HepG2 (cell line): ENCODE results near the gene TALDO1.

Experiments
- CCAR2 ChIP-seq: fragments of 200-400 bp; formaldehyde crosslinking; optimal IDR thresholded peaks from 2 replicates; pipeline ENCODE3; 2018; ENCODE audit warnings: low read depth, mild to moderate bottlenecking, low read length, moderate library complexity
- CTCF ChIP-seq: sonication (generic); formaldehyde crosslinking; IDR thresholded peaks from 2 replicates; pipeline ENCODE4 v1.5.0; 2020; ENCODE audit warnings: mild to moderate bottlenecking, missing genetic modification reagents, moderate library complexity
- FOSL1 ChIP-seq: sonication (generic); formaldehyde crosslinking; IDR thresholded peaks from 2 replicates; pipeline ENCODE4 v1.9.0; 2021; ENCODE audit warnings: missing genetic modification reagents, borderline replicate concordance
- KLF13 ChIP-seq: sonication (generic); formaldehyde crosslinking; IDR thresholded peaks from 2 replicates; pipeline ENCODE4 v1.4.0; 2020; ENCODE audit warnings: mild to moderate bottlenecking, missing genetic modification reagents
- KLF9 ChIP-seq: IDR thresholded peaks from 2 replicates; pipeline ENCODE4 v1.6.1; 2016; ENCODE audit warnings: low read depth
- PAWR ChIP-seq: sonication (generic); formaldehyde crosslinking; IDR thresholded peaks from 2 replicates; pipeline ENCODE4 v1.4.0; 2020; ENCODE audit warnings: missing genetic modification reagents, mild to moderate bottlenecking, borderline replicate concordance
- PBX3 ChIP-seq: sonication (generic); formaldehyde crosslinking; IDR thresholded peaks from 2 replicates; pipeline ENCODE4 v1.8.1; 2023; ENCODE audit warnings: missing genetic modification reagents, inconsistent platforms, borderline replicate concordance
- SALL1 ChIP-seq: sonication (generic); formaldehyde crosslinking; IDR thresholded peaks from 2 replicates; pipeline ENCODE4 v1.8.0; 2022; ENCODE audit warnings: mild to moderate bottlenecking, missing genetic modification reagents
- SETDB1 ChIP-seq: sonication (generic); formaldehyde crosslinking; IDR thresholded peaks from 2 replicates; pipeline ENCODE4 v1.5.1; 2020; ENCODE audit warnings: missing genetic modification reagents, mild to moderate bottlenecking, borderline replicate concordance
- SKI ChIP-seq: fragments of 450-650 bp; IDR thresholded peaks from one replicate; pipeline ENCODE4 v1.6.1; 2018; ENCODE audit warnings: mild to moderate bottlenecking; ENCODE audit not compliant: partially characterized antibody
- ZNF280D ChIP-seq: sonication (generic); formaldehyde crosslinking; IDR thresholded peaks from 2 replicates; pipeline ENCODE4 v1.5.1; 2020; ENCODE audit warnings: mild to moderate bottlenecking, missing genetic modification reagents
- ZNF329 ChIP-seq: sonication (generic); formaldehyde crosslinking; IDR thresholded peaks from 2 replicates; pipeline ENCODE4 v1.9.0; 2021; ENCODE audit warnings: low read depth, mild to moderate bottlenecking, missing genetic modification reagents
- ZNF775 ChIP-seq: sonication (generic); formaldehyde crosslinking; IDR thresholded peaks from 2 replicates; pipeline ENCODE4 v1.4.0; 2020; ENCODE audit warnings: missing genetic modification reagents, mild to moderate bottlenecking, moderate library complexity, borderline replicate concordance
- TF ChIP-seq, protein P1 (sequence below): sonication (generic); formaldehyde crosslinking; IDR thresholded peaks from 2 replicates; pipeline ENCODE4 v1.5.0; 2020; ENCODE audit warnings: missing genetic modification reagents, mild to moderate bottlenecking, borderline replicate concordance

DNA sequence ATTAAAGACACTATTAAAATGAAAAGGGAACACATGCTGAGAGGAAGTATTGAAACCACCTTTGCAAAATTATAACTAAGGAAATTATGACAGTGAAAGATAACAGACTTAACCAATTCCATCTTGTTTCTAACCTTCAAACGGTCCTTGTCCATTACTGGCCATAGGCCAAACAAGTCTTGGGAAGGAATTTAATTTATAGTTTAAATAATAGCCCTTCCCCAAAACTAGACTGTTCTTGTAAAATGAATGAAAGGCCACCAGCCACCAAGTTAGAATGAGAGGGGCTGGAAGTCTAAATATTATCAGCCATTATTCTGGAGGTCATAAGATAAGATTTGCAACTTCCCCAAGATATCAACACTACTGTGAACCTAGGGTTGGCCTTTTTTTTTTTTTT, 1.8 kb upstream of the TALDO1 start:
- TF ChIP-seq SKI (no peak), FOSL1 (CRISPR knock-in tag) (no peak), ZNF329 (CRISPR knock-in tag) (no peak), KLF13 (CRISPR knock-in tag) (no peak), KLF9 (CRISPR knock-in tag) (no peak), PBX3 (CRISPR knock-in tag) (no peak), CTCF (CRISPR knock-in tag) (no peak), PAWR (CRISPR knock-in tag) (no peak), SETDB1 (CRISPR knock-in tag) (no peak), SALL1 (CRISPR knock-in tag) (no peak), ZNF775 (no peak), ZNF280D (CRISPR knock-in tag) (no peak), CCAR2 (no peak)
- TF ChIP-seq, protein P1, sequence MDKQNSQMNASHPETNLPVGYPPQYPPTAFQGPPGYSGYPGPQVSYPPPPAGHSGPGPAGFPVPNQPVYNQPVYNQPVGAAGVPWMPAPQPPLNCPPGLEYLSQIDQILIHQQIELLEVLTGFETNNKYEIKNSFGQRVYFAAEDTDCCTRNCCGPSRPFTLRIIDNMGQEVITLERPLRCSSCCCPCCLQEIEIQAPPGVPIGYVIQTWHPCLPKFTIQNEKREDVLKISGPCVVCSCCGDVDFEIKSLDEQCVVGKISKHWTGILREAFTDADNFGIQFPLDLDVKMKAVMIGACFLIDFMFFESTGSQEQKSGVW (CRISPR knock-in tag) = no peak
